ENCODE results near the gene MRTFB.

MRTFB gene

GRCh38 chr16:14186007-14186794 is 115.1 kb downstream of the MRTFB start:
- no peak for DNase-seq (ENCODE audit: low read depth)

GRCh38 chr16:14186795-14187221 is 115.7 kb downstream of the MRTFB start:
- no peak for DNase-seq (ENCODE audit: low read depth)

- no peak for DNase-seq (ENCODE audit: low read depth)
Observed at GRCh38 chr16:14187517-14188338, 116.6 kb downstream of the MRTFB start.

GRCh38 chr16:14193316-14193871 is 122.3 kb downstream of the MRTFB start:
- peak; percentile 32 for DNase-seq (ENCODE audit: low read depth)

- DNase-seq (ENCODE audit: low read depth), result no peak
Observed at GRCh38 chr16:14194721-14195120, 123.6 kb downstream of the MRTFB start.

- no peak for DNase-seq (ENCODE audit: low read depth)
Observed at GRCh38 chr16:14196011-14196410, 124.9 kb downstream of the MRTFB start.

- DNase-seq (ENCODE audit: low read depth), result no peak
Observed at GRCh38 chr16:14196539-14196938, 125.4 kb downstream of the MRTFB start.

- no peak for DNase-seq (ENCODE audit: low read depth)
Observed at GRCh38 chr16:14198012-14198411, 126.9 kb downstream of the MRTFB start.

- DNase-seq (ENCODE audit: low read depth), result no peak
Observed at GRCh38 chr16:14198572-14198971, 127.5 kb downstream of the MRTFB start.

GRCh38 chr16:14199199-14199598 is 128.1 kb downstream of the MRTFB start:
- no peak for DNase-seq (ENCODE audit: low read depth)

- DNase-seq (ENCODE audit: low read depth), result no peak
Observed at GRCh38 chr16:14199624-14200023, 128.5 kb downstream of the MRTFB start.

- DNase-seq (ENCODE audit: low read depth), result no peak
Observed at GRCh38 chr16:14202095-14202494, 131.0 kb downstream of the MRTFB start.

GRCh38 chr16:14202697-14203096 is 131.6 kb downstream of the MRTFB start:
- DNase-seq (ENCODE audit: low read depth), result no peak

GRCh38 chr16:14203166-14203565 is 132.0 kb downstream of the MRTFB start:
- DNase-seq (ENCODE audit: low read depth), result no peak

- DNase-seq (ENCODE audit: low read depth), result no peak
Observed at GRCh38 chr16:14205666-14206065, 134.5 kb downstream of the MRTFB start.

- DNase-seq (ENCODE audit: low read depth), result no peak
Observed at GRCh38 chr16:14211856-14212543, 140.9 kb downstream of the MRTFB start.

- no peak for DNase-seq (ENCODE audit: low read depth)
Observed at GRCh38 chr16:14215941-14216340, 144.8 kb downstream of the MRTFB start.

GRCh38 chr16:14219983-14220382 is 148.9 kb downstream of the MRTFB start:
- DNase-seq (ENCODE audit: low read depth), result no peak

GRCh38 chr16:14223632-14224031 is 152.5 kb downstream of the MRTFB start:
- DNase-seq (ENCODE audit: low read depth), result no peak

GRCh38 chr16:14225457-14225856 is 154.3 kb downstream of the MRTFB start:
- DNase-seq (ENCODE audit: low read depth), result no peak

- DNase-seq (ENCODE audit: low read depth), result no peak
Observed at GRCh38 chr16:14232106-14232864, 161.2 kb downstream of the MRTFB start.

- no peak for DNase-seq (ENCODE audit: low read depth)
Observed at GRCh38 chr16:14236401-14236800, 165.3 kb downstream of the MRTFB start.
